Neuronal stem cell (in vitro differentiated cells): ENCODE data around the gene IGF2BP3.

Source experiments
- DNase-seq: peaks from one replicate; pipeline ENCODE4 v3.0.0-alpha.2; 2013; ENCODE audit warnings: low spot score
- H2AFZ ChIP-seq: one replicate; pipeline ENCODE4 v1.6.1; 2013; ENCODE audit warnings: mild to moderate bottlenecking, low read length, inconsistent platforms
- H2AK5ac ChIP-seq: 2 replicates; pipeline ENCODE4 v1.6.1; 2013; ENCODE audit warnings: low read depth, mild to moderate bottlenecking, inconsistent platforms, low read length, moderate library complexity, mixed read lengths
- H2BK120ac ChIP-seq: 2 replicates; pipeline ENCODE4 v1.6.1; 2013; ENCODE audit warnings: low read depth, mild to moderate bottlenecking, inconsistent platforms, low read length, moderate library complexity, mixed read lengths
- H2BK12ac ChIP-seq: one replicate; pipeline ENCODE4 v1.6.1; 2013; ENCODE audit warnings: low read length, inconsistent platforms
- H2BK15ac ChIP-seq: 2 replicates; pipeline ENCODE4 v1.6.1; 2013; ENCODE audit warnings: mild to moderate bottlenecking, low read length, inconsistent platforms, mixed read lengths
- H2BK5ac ChIP-seq: one replicate; pipeline ENCODE4 v1.6.1; 2013; ENCODE audit warnings: inconsistent platforms, mild to moderate bottlenecking, low read length, moderate library complexity
- H3K14ac ChIP-seq: one replicate; pipeline ENCODE4 v1.6.1; 2013; ENCODE audit warnings: low read length, inconsistent platforms
- H3K18ac ChIP-seq: 2 replicates; pipeline ENCODE4 v1.6.1; 2013; ENCODE audit warnings: low read length, inconsistent platforms
- H3K23ac ChIP-seq: 2 replicates; pipeline ENCODE4 v1.6.1; 2013; ENCODE audit warnings: low read depth, mild to moderate bottlenecking, mixed read lengths, low read length, inconsistent platforms; ENCODE audit not compliant: poor library complexity
- H3K27ac ChIP-seq: replicated peaks from 3 replicates; pipeline ENCODE4 v1.5.1; 2013; ENCODE audit warnings: low read length, inconsistent platforms
- H3K27me3 ChIP-seq, 3 experiments: 2 replicates each; pipeline ENCODE4 v1.6.1; 2013; ENCODE audit warnings: low read length in 3 of 3, mild to moderate bottlenecking in 2 of 3, inconsistent platforms in 1 of 3, low read depth in 1 of 3, mixed read lengths in 1 of 3, moderate library complexity in 1 of 3; ENCODE audit not compliant: control insufficient read depth in 3 of 3, insufficient read depth in 3 of 3
- H3K36me3 ChIP-seq, 2 donors: replicated peaks in 1 of 2; 2 replicates each; pipeline ENCODE4 v1.6.1; 2013; ENCODE audit warnings: low read length in 2 of 2; ENCODE audit not compliant: control insufficient read depth in 2 of 2, insufficient read depth in 2 of 2
- H3K4ac ChIP-seq: 2 replicates; pipeline ENCODE4 v1.6.1; 2013; ENCODE audit warnings: inconsistent platforms, mild to moderate bottlenecking, low read length, moderate library complexity
- H3K4me1 ChIP-seq, 2 donors: 1 replicate in 1 of 2; 2 replicates in 1 of 2; pipeline ENCODE4 v1.6.1; 2013; ENCODE audit warnings: low read length in 2 of 2, low read depth in 1 of 2; ENCODE audit not compliant: control insufficient read depth in 2 of 2, insufficient read depth in 1 of 2
- H3K4me2 ChIP-seq: one replicate; pipeline ENCODE4 v1.6.1; 2013; ENCODE audit warnings: mild to moderate bottlenecking, low read length, inconsistent platforms; ENCODE audit not compliant: insufficient read depth, poor library complexity, severe bottlenecking
- H3K4me3 ChIP-seq, 2 donors: 2 replicates each; pipeline ENCODE4 v1.5.1; 2013; ENCODE audit warnings: low read length in 2 of 2, mild to moderate bottlenecking in 2 of 2, inconsistent platforms in 1 of 2, moderate library complexity in 1 of 2
- H3K79me1 ChIP-seq: one replicate; pipeline ENCODE4 v1.6.1; 2013; ENCODE audit warnings: low read depth, mild to moderate bottlenecking, inconsistent platforms, low read length, moderate library complexity
- H3K9ac ChIP-seq: one replicate; pipeline ENCODE4 v1.6.1; 2013; ENCODE audit warnings: mild to moderate bottlenecking, low read depth, low read length, inconsistent platforms; ENCODE audit not compliant: poor library complexity
- H3K9me3 ChIP-seq, 2 donors: replicated peaks in 1 of 2; 2 replicates each; pipeline versions ENCODE3 to v1.6.1; 2013; ENCODE audit warnings: low read length in 2 of 2, mild to moderate bottlenecking in 2 of 2, inconsistent platforms in 1 of 2, low read depth in 1 of 2, mixed read lengths in 1 of 2, moderate library complexity in 1 of 2; ENCODE audit not compliant: control insufficient read depth in 2 of 2, insufficient read depth in 1 of 2
- H4K8ac ChIP-seq: one replicate; pipeline ENCODE4 v1.6.1; 2013; ENCODE audit warnings: low read depth, mild to moderate bottlenecking, inconsistent platforms, low read length, moderate library complexity
- H4K91ac ChIP-seq: one replicate; pipeline ENCODE4 v1.6.1; 2013; ENCODE audit warnings: low read length, low read depth, mild to moderate bottlenecking, inconsistent platforms; ENCODE audit not compliant: poor library complexity
- WGBS, 2 donors: extraction: QIAGEN DNeasy Blood & Tissue Kit; methylation state at CpG; one replicate each; pipeline ENCODE4 v1.1.7; 2013; ENCODE audit warnings: missing lambda C conversion rate in 2 of 2, mixed read lengths in 1 of 2; ENCODE audit not compliant: insufficient read length in 2 of 2, insufficient replicate concordance in 1 of 2; ENCODE audit errors: extremely low coverage in 2 of 2; 5-methylcytosine and 5-hydroxymethylcytosine counted together

IGF2BP3 gene

DNA sequence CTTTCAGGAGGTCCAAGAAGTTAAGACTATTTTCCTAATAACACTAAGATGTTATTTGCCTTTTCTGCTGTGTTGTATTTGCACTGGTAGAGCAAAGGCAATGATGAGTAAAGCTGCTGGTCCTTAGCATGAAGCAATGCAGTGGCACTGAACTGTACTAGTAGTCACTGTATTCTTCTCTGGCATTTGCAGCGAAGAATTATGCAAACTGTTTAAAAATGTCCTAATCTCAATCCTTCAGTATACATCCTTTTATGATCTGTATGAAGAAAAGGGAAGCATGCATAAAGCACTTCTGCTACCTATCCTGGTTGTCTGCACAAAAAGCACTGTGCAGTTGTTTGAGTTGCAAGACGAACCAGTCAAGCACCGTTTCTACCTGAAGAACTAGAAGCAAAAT is 20.4 kb downstream of the IGF2BP3 start:
- Histone ChIP-seq H3K79me1 (peaks cover 4% of the 10 kb centered on the region), H3K36me3 (peaks cover 5 to 90% of the 10 kb centered on the region in 2 donors), H3K27ac (no peak overlapping the region), H3K18ac (no peak overlapping the region), H2BK15ac (no peak overlapping the region), H4K91ac (no peak overlapping the region), H2AFZ (no peak overlapping the region), H3K4me1 (no peaks in the 10 kb centered on the region), H2BK12ac (no peak overlapping the region), H4K8ac (no peak overlapping the region), H3K4ac (no peak overlapping the region), H3K23ac (no peak overlapping the region), H2BK5ac (no peak overlapping the region), H3K14ac (no peak overlapping the region), H3K9me3 (no peaks in the 10 kb centered on the region), H2BK120ac (no peak overlapping the region), H3K9ac (no peak overlapping the region), H3K27me3 (no peaks in the 10 kb centered on the region), H2AK5ac (no peak overlapping the region), H3K4me2 (no peak overlapping the region), H3K4me3 (no peak overlapping the region)
- no peak for DNase-seq
- WGBS, 2 donors, result no CpG with 5 or more reads among the region's 3 CpGs

GRCh38 chr7:23445326-23445725 is 25.0 kb downstream of the IGF2BP3 start:
- Histone ChIP-seq H3K79me1 (peaks cover 4% of the 10 kb centered on the region), H2AK5ac (no peak overlapping the region), H3K4me3 (no peak overlapping the region), H3K23ac (no peak overlapping the region), H3K18ac (no peak overlapping the region), H3K4ac (no peak overlapping the region), H3K4me2 (no peak overlapping the region), H4K8ac (no peak overlapping the region), H3K4me1 (no peaks in the 10 kb centered on the region), H2BK120ac (no peak overlapping the region), H3K9me3 (no peaks in the 10 kb centered on the region), H3K14ac (no peak overlapping the region), H2BK15ac (no peak overlapping the region), H2AFZ (no peak overlapping the region), H3K27me3 (no peaks in the 10 kb centered on the region), H2BK12ac (no peak overlapping the region), H4K91ac (no peak overlapping the region), H2BK5ac (no peak overlapping the region), H3K36me3 (peaks cover 4 to 86% of the 10 kb centered on the region in 2 donors), H3K27ac (no peak overlapping the region), H3K9ac (no peak overlapping the region)
- no CpG with 5 or more reads among the region's 5 CpGs for WGBS, 2 donors
- no peak for DNase-seq

DNA sequence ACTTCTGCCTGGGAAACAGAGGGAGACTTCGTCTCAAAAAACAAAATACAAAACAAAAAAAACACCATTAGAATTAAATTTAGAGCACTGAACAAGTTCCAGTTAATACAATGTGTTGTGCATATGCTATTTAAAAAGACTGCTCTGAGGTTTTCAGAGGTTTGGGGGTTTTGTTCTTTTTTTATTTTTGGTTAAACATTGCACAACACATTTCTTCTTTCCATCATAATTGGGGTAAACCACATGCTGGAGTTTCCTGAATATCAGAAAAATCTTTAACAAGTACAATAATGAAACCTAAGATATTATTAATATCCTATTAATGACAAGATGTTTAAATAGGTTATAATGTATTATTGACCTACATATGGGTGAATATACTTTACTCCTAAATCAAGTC is 26.3 kb downstream of the IGF2BP3 start:
- no peak overlapping the region for H4K91ac ChIP-seq
- H2BK15ac ChIP-seq, result no peak overlapping the region
- no peak overlapping the region for H3K23ac ChIP-seq
- H3K79me1 ChIP-seq, result peaks cover 2% of the 10 kb centered on the region
- no peak overlapping the region for H2BK5ac ChIP-seq
- H3K4me1 ChIP-seq, result no peaks in the 10 kb centered on the region
- DNase-seq, result no peak
- H3K4ac ChIP-seq, result no peak overlapping the region
- H3K27me3 ChIP-seq, result no peaks in the 10 kb centered on the region
- no peak overlapping the region for H3K14ac ChIP-seq
- H2AK5ac ChIP-seq, result no peak overlapping the region
- H2BK120ac ChIP-seq, result no peak overlapping the region
- no peak overlapping the region for H3K27ac ChIP-seq
- H2BK12ac ChIP-seq, result no peak overlapping the region
- H3K18ac ChIP-seq, result no peak overlapping the region
- H3K4me2 ChIP-seq, result no peak overlapping the region
- no CpG with 5 or more reads among the region's 1 CpG for WGBS, 2 donors
- H4K8ac ChIP-seq, result no peak overlapping the region
- H2AFZ ChIP-seq, result no peak overlapping the region
- peaks cover 4 to 86% of the 10 kb centered on the region in 2 donors for H3K36me3 ChIP-seq
- H3K9me3 ChIP-seq, result peaks cover 2 to 3% of the 10 kb centered on the region in 2 donors
- H3K4me3 ChIP-seq, result no peak overlapping the region
- no peak overlapping the region for H3K9ac ChIP-seq

DNA sequence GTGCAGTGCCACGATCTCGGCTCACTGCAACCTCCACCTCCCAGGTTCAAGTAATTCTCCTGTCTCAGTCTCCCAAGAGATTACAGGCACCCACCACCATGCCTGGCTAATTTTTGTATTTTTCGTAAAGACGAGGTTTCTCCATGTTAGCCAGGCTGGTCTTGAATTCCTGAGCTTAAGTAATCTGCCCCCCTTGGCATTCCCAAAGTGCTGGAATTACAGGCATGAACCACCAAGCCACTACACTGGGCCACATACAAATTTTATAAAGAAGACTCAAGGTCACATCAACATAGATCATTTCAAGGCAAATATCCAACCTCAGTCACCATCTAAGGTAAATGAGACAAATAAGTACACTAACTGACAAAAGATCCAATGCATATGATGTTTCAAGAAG is 32.1 kb downstream of the IGF2BP3 start:
- Histone ChIP-seq H3K4me1 (peaks cover 0 to 2% of the 10 kb centered on the region in 2 donors), H4K8ac (no peak overlapping the region), H2BK120ac (no peak overlapping the region), H2BK12ac (no peak overlapping the region), H3K27me3 (no peaks in the 10 kb centered on the region), H3K9ac (no peak overlapping the region), H2AK5ac (no peak overlapping the region), H3K79me1 (peaks cover 1% of the 10 kb centered on the region), H3K4me2 (no peak overlapping the region), H3K36me3 (peaks cover 2 to 64% of the 10 kb centered on the region in 2 donors), H2AFZ (no peak overlapping the region), H3K18ac (no peak overlapping the region), H3K4me3 (no peak overlapping the region), H3K23ac (no peak overlapping the region), H3K9me3 (peaks cover 2 to 3% of the 10 kb centered on the region in 2 donors), H2BK5ac (no peak overlapping the region), H3K14ac (no peak overlapping the region), H3K4ac (no peak overlapping the region), H3K27ac (no peak overlapping the region), H2BK15ac (no peak overlapping the region), H4K91ac (no peak overlapping the region)
- no CpG with 5 or more reads among the region's 4 CpGs for WGBS, 2 donors
- no peak for DNase-seq
